CD4-positive, alpha-beta T cell treated with Interleukin-12 subunit alpha and Interleukin-12 subunit beta, for 1 hour (primary cell): ENCODE results near the gene RALA.
A peak's percentile ranks its signal among the peaks of the same experiment; 100 is the strongest.

Experiments
- DNase-seq: peaks from one replicate; pipeline ENCODE4 v3.0.0-alpha.2; 2020

The RALA gene

DNA sequence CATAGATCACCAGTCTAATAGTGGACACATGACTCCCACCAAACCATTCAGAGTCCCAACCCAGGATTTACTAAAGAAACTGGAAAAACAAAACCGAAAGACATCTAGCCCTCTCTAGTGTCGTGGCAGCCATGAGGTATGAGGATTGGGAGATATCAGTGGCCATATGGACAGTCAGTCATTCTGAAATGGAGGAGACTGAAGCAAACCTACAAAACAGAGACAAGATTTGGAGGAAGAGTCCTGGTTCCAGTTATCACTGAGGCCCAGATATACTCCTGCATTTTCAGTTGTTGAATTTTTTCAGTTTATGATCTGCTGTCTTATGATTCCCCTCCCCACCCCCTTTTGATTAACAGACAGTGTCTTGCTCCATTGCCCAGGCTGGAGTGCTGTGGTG lies 9.1 kb upstream of the RALA start:
- DNase-seq, result no peak

DNA sequence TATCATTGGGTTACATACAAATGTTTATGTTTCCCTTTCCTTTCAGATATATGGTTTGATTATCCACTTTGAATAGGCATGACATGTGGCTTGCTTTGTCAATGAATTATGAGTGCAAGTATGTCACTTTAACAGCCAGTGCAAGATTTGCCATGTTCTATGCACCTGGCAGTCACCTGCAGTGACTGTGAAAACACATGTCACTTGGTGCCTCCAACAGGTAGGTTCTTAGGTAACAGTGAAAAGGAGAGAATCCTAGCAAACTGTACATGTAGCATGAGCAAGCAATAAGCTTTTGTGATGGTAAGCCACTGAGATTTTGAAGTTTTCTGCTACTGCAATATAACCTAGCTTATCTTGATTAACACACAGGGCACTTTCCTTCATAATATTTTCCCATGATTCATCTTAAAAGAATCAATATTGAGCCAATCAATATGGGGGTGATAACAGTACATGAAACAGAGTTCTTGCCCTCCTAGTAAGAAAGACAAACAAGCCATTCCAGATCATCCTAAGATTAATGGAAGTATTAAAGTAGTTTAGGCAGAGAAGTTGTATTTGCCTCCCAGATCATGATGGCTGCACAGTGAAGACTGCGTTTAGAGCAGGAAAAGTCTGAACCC lies 7.9 kb upstream of the RALA start:
- DNase-seq, result no peak

DNA sequence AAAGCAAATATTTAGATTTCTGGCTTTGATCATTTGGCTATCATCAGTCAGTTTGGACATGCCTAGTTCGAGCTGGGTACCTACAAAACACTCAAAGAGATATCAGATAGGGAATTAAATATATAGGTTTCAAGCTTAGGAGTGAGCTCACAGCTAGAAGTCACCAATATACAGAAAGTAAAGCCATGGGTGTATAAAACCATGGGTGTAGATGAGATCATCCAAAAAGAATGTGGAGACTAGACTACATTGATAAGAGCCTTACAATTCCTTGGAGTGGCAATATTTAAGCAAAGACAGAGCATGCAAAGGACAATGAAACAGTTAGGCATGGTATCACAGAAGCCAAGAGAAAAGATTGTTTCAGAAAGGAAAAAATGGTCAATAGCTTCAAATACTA lies 7.2 kb upstream of the RALA start:
- DNase-seq, result no peak

DNA sequence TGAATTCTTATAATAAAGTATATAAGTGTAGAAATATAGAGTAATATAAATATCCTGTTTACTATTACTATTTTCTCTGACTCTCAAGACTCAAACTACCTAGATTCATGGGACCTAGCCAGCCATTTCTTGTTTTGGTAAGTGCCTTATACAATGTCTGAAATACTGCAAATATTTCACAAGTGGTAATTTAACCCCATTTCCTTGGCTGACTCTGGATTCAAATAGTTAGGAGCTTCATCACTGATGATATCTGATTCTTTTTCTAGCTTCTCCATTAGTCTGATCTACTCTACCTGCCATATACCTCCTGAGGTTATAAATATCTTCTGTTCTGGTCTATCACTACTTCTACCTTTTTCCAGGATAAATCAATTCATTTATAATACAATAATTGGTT lies 6.4 kb upstream of the RALA start:
- DNase-seq, result no peak

DNA sequence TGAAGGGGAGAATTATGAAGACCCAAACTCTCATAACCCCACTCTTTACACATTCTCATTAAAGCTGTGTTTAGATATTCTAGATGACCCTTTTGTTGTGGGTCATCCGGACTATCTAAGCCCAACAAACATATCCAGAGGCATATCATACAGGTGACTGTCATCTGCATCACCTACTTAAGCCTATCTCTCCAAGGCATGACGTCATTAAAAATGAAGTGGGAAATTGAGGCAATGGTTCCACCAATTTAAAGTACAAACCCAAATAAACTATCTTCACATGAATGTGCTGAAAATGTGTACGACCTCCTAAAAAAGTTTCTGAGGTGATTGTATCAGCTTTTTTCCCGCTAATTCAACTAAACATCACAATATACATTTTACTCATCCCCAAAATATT lies 4.5 kb upstream of the RALA start:
- no peak for DNase-seq

DNA sequence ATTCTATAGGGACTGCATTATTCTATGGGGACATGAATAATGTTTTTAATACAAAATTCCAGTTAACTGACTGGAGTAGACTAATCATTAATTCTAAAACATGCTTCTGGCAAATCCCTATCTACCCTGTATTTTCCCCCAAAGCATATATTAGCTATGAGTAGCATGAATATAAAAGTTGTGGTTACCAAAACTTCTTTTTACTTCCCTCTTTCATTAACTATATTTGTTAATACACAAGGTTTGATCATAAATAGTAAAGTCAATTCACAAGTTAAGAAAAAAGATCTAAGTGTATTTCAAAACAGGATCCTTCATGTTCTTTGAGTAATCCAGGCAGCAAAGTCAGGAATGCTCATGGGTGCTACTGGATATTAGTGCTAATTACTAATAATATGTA lies 2.9 kb upstream of the RALA start:
- no peak for DNase-seq

DNA sequence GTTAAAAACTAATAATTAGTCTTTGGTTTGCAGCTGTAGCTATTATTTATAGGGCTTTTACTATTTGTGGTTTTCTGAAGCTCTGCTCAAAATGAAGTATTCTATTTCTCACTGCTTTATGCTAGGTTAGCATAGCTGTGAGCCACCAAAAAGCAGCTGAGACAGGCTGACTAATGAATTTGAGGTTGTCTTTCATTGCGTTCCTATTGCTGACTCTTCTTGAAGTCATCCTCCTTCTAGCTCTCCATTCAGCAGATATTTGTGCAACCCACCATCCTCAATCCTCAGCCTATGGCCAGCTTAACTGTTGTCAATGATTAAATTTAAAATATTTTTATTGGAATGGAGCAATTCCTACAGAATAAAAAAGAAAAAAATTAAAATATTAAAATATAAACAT lies 2.1 kb upstream of the RALA start:
- DNase-seq, result no peak

DNA sequence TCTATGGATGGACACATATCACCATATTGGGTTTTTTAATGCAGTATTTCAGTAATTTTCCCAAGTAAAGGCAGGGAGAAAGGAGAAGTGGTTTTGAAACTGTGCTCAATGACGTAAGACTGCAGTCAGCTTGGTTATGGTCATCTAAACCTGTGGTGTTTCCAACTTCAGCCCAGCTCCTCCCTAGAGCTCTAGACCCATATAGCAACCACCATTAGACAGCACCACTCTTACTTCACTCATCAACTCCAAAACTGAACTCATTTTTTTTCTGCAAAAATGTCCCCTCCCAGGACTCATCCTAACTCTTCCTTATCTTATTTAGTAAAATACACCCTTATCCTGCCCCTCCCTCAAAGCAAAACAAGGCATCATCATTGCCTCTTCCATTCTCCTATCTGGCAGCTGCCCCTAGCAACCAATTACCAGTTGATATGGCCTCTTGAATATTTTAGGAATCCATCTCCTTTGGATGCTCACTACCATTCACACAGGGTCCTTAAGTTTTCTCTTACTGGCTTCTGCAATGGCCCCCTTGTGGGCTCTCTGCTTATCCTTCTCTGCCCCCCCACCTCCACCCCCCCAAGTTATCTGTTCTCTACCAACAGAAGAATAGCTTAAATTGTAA lies 1.5 kb upstream of the RALA start:
- no peak for DNase-seq

DNA sequence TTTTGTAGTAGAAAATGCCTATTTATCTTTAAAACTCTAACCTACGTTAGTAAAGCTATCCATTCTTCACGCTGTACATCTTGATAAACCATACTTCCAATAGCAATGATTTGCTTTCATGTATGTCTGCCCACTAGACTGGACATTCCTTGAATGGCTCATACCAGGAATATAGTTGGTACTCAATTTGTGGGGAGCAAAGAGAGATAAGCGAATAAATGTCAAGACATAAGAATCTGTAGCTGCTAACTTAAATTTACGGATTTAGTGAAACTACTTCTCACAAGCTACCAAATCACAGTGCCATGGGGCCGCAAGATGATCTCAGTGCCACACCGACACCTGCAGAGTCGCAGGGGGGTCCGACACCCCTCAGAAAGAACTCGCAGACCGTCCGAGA lies 763 bp upstream of the RALA start:
- no peak for DNase-seq

DNA sequence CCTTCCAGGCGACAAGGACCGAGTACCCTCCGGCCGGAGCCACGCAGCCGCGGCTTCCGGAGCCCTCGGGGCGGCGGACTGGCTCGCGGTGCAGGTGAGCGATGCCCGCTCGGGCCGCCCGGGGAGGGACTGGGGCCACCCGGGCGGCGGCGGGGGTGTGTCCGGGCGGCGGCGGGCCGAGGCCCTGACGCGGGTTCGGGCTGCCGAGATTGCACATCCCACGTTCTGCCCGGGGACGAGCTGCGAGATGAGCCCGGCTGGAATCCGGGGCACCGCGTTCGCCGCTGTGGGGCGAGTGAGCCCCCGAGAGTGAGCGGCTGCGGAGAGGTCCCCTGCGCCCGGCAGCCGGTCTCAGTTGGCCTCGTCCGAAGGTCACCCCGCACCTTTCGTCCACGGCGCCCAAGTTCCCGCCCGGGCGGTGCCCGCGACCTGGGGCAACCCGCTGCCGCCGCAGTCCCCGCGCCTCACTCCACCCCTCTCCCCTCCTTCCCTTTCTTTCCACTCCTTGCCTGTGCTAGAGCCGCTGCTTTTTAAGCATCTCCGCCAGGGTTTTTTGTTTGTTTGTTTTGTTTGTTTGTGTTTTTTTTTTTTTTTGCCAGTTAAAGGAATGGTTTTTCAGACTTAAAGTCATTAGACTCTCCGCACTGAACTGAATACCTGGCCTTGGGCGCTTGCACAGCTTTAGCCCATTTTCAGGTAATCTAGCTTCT lies 515 bp downstream of the RALA start:
- DNase-seq, result peak; percentile 27

DNA sequence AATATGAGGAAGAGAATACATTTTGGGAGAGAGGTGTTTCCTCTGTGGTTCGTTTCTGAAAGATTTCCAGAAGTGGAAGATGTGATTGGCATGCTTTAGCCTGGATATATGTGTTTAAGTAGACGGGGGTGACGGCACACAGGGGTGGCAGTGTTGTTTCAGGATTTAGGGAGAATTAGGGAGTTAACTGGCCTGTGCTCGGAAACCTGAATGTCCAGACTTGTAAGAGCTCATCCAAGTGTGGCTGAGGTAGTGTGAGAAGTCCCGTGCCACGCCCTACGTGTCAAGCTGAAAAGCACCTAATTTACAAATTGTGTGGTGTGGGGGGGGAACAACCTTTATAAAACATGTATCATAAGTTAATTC lies 1.1 kb downstream of the RALA start:
- DNase-seq, result peak; percentile 36

DNA sequence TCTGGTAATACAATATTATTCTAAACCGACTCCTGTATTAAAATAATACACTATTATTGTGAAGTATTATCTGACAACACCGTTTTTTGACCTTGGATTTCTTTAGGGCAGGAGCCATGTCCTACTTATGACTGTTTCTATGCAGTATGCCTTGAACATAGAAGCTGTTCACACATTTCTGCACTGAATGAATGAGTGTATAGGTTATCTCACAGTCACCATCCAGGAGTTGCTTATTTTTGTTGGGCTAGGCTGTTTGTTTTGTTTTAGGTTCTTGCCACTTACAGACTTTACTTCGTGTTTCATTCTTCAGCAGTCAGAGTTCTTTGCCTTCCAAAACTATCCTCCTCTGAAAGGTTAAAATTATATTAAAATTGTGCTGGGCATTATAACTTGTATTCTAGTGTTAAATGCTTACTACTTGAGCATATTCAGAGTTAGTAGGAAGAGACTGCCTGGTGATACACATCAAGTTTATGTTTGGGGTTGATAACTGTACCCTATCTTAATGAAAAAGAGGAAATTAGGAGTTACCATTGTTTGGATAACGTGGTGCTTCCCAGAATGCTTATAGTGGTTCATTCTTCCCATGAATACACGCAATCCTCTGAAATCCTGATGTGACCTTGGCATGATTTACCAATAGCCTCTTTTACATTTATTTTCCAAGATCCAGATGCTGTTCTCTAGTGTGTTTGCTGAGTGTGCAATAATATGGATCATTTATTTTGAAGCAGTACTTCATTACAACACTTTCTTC lies 1.7 kb downstream of the RALA start:
- DNase-seq, result no peak

DNA sequence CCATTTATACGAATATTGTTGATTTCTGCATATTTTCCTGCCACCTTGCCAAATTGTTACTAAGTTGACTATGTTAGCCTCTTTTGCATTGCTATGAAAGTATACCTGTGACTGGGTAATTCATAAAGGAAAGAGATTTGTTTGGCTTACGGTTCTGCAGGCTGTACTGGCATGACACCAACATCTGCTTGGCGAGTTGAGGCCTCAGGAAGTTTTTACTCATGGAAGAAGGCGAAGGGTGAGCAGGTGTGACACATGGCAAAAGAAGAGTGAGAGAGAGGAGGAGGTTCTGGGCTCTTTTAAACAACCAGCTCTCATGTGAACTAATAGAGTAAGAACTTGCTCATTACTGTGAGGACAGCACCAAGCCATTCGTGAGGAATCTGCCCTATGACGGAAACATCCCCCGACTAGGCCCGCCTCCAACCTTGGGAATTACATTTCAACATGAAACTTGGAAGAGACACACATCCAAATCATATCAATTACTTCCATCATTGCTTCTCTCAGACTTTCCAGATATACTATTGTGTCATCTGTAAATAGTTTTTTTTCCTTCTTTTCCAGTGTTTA lies 8.4 kb downstream of the RALA start:
- no peak for DNase-seq

DNA sequence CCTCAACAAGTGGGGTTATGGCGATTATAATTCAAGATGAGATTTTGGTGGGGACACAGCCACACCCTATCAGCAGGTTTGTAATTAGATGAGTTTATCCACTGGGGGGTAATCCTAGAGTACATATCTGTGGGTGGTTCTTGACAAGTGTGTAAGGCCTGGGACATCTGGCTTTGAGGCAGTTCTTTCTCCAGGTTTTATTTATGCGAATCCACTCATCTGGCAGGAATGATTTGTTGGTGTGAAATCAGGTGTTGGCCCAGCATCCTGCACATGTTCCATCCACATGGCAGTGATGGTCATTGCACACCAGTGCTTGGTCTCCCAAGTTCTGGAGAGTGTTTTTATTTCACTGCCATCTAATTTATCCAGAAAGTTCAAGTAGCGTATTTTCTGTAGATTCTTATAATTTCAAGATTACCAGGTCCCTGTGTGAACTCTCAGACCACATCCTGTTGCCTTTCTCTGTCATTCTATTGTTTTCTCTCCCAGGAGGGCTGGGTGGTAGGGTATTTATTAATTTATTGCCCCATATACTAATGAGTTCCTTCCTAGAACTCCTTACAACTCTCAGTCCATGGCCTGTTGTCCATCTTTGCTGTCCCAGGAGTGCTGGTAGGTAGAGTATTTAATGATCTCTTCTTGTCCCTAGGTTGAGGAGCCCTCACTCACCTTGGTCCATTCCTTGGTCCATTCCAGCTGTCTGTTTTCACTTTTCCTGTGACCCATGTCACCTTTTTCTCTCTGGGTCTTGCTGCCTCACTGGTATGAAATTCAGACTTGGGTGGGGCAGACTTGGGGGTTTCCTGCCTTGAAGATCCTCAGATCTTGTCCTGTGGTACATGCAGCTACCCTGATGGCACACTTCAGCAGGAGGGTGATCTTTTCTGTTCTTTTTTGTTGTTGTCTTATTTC lies 10.4 kb downstream of the RALA start:
- DNase-seq, result peak; percentile 56

DNA sequence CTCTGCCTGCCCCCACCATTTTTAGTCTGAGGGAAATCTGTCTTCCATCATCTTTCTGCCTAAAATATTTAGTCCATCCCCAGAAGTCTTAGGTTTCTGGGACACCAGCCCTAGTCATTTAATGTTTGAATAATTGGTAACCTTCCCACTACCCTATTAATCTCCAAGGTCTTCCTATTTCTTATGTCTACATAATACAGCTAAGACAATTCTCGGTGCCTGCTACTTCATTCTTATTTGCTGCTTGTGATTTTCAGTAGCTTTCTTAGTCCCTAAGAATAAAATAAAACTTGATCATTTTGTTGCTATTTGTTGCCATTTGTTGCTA lies 11.1 kb downstream of the RALA start:
- no peak for DNase-seq

DNA sequence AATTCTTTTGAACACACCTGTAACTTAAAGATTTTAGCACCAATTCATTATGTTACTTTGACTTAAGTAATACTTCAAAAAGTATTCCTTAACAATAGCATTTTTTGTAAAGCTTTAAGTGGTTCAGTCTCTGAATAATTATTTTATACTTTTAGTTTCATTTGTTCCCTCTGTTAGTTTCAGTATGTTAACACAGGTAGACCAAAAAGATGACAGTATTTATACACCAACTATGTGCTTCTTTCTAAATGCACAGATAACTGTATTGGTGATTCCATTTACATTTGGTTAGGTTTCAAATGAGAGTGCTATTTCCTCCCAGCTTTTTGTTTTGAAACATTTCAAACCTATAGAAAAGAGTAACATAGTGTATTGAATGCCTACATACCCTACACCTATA lies 14.0 kb downstream of the RALA start:
- no peak for DNase-seq

DNA sequence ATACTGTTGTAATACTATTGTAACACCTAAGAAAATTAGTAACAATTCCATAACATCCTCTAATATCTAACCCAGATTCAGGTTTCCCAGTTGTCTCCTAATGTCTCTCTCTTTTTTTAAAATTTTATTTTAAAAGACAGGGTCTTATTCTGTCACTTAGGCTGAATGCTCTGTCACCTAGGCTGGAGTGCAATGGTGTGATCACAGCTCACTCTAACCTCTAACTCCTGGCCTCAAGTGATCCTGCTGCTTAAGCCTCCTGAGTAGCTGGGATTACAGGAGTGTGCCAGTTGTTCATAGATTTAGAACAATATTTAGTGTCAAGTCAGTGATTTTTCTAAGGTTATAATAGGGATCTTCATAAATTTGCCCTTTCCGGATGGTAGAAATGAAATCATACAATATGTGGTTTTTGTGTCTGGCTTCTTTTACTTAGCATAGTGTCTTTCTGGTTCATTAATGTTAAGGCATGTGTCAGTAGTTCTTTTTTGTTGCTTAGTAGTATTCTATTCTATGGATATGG lies 14.7 kb downstream of the RALA start:
- DNase-seq, result no peak

DNA sequence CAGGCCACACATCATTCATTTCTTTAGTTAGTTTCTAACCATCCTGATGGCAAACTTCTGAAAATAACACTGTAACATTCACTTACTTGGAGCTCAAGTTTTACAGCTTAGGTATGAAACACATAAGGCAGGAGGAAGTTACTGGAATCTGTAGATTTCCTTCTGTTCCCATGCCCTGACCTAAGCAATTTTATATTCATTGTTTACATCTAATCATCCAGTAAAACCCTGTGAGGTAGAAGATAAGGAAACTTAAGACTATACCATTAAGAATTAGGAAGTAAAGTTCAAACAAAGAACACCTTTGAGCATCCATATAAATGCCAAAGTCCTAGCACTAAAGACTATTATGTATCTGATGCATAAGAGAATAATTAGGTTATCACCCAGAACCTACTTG lies 19.5 kb downstream of the RALA start:
- DNase-seq, result no peak

DNA sequence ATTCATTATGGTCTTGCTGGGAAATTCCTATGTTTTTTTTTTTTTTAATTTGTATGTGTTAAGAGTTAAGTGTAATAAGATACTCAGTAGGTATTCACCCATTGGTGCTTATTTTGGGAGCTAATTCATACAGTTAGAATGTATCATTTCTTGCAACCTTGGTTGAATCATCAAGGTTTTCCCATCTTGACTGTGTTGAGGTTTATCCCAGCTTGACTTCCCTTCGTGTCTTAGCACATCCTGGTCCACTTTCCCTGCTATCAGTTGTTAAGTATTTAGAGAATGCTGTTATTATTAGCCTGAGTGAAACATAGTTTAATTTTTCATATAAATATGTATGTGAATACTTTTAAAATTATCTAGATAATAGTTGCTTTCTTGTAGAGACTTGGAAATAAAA lies 20.8 kb downstream of the RALA start:
- DNase-seq, result no peak

DNA sequence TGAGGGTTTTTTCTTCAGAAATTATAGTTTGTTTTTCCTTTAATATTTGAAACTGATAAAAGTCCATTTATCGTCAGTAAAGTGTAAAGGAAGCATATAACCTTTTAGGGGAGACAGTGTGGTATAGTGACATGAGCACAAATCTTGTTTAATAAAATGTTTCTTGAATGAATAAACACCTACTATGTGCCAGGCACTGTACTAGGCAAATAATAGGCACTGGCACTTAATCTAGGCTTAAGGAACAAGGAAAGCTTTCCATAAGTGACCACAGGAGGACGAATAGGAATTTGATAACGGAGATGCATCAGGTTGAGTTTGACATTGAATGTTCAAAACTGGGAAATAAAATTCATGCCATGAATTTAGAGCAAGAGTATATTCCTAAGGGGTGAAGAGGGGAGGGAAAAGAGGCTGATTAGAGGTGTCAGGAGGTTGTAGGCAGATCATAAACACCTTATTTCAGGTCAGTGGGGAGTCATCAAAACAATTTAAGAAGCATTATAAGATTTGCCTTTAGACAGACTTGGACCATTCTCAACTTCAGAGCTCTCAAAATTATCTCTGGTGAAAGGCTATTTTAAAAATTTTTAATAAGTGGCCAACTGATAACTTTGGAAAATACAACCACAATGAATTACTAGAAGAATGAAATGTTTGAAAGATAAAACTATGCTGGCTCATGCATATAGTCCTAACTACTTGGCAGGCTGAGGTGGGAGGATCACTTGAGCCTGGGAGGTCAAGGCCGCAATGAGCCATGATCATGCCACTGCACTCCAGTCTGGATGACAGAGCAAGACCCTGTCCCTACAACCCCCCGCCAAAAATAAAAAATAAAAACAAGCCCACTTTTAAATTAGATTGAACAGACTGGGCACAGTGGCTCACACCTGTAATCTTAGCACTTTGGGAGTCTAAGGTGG lies 22.4 kb downstream of the RALA start:
- DNase-seq, result no peak

DNA sequence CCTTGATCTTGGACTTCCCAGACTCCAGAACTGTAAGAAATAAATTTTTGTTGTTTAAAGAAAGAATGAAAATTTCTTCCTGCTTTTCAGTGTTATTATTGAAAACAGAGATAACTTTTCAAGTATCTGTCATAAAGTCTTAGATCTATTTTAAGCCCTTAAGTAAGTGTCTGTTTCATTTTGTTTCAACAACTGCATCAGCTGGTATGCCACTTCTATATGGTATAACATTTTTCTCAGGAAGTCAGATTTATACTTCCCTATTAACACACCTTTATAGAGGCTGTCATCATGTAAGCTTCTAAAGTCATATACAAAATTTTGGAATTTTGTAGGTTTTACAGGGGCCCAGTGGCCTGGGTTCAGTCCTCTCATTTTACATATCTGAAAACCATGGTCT lies 24.4 kb downstream of the RALA start:
- DNase-seq, result no peak
